ENCODE results near the gene MFSD1.

DNA sequence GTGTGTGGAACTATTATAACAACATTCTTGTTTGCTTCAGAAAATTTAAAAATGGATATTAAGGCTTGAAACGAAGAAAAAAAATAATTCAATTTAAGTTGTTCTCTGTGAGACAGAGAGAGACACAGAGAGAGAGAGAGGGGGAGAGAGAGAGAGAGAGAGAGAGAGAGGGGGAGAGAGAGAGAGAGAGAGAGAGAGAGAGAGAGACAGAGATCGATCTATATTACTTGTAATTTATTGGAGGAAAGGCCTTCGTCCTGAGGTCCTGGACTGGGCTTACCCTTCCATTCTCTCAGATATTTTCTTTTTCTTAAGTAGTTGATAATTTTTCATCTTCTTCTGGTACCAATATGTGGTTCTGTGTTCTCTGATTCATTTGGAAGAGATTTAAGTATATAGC, 25.9 kb downstream of the MFSD1 start:
- TF ChIP-seq CTCF (IDR thresholded peaks at IDR 0.05) (no peak), POLR2A (IDR thresholded peaks at IDR 0.05) (no peak), EP300 (IDR thresholded peaks at IDR 0.05) (no peak)

Data from upper lobe of left lung (tissue), 4 donors.